DOHH2 (cell line): ENCODE measurements around the gene MAP7D3.

Experiments used
- CTCF ChIP-seq: fragments of 200-600 bp; sonication (generic); IDR thresholded peaks from one replicate; pipeline ENCODE4 v1.5.1; 2014; ENCODE audit warnings: antibody characterized with exemption, mild to moderate bottlenecking, low read depth, low read length; ENCODE audit not compliant: poor library complexity, severe bottlenecking
- EZH2phosphoT487 ChIP-seq: fragments of 200-600 bp; sonication (generic); IDR thresholded peaks from 2 replicates; pipeline ENCODE4 v1.6.1; 2017; ENCODE audit warnings: borderline replicate concordance, mild to moderate bottlenecking, antibody characterized with exemption, low read length, moderate library complexity, mixed read lengths

GRCh38 chrX:136215559-136215958, 35.6 kb downstream of the MAP7D3 start:
- TF ChIP-seq CTCF, result no peak
- TF ChIP-seq EZH2phosphoT487, result no peak
